Measurements from ENCODE around the gene CERS6. TPM values are rescaled to one million over a fixed set of nuclear protein-coding genes. Genes with fewer than 3 reads are reported as not detected.

The CERS6 gene
- polyA plus RNA-seq, 1 donor (not counting 4 experiments of a cell fraction or from before 2014, with no cell fraction given), result 19.5 TPM

DNA sequence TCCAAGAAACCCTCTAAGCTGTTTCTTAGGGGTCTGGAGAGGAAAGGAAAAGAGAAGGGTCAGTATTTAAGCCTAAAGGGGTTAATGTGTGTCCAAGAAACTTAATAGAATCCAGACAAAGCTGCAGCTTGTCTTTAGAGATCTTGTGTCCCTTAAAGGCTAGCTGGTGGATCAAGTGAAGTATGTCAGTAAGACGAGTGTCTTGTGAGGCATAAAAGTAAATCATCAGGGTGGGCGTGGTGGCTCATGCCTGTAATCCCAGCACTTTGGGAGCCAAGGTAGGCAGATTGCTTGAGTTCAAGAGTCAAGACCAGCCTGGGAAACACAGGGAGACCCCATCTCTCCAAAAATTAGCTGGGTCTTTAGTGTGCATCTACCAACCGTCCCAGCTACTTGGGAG is 47.8 kb downstream of the CERS6 start:
- H2AFZ ChIP-seq (ENCODE audit: control insufficient read depth, low read length), result no peak overlapping the region
- no peaks in the 10 kb centered on the region for H3K36me3 ChIP-seq (ENCODE audit: control insufficient read depth in 2 of 2, extremely low read depth in 1 of 2, insufficient read depth in 2 of 2, low read length in 2 of 2)
- dilution Hi-C loops (cut with MboI; ENCODE audit: extremely low pct_ligation_motif_present, low sequenced_read_pairs), result no loop called here
- H4K20me1 ChIP-seq (ENCODE audit: control insufficient read depth, extremely low read depth, insufficient read depth, low read length), result no peaks in the 10 kb centered on the region
- DNase-seq (ENCODE audit: low read depth, low spot score) (no peak), FAIRE-seq (no peak)
- H3K9me3 ChIP-seq (ENCODE audit: control insufficient read depth, low read depth, low read length), result no peaks in the 10 kb centered on the region
- peaks cover 65% of the 10 kb centered on the region for H3K79me2 ChIP-seq (ENCODE audit: control insufficient read depth, insufficient read depth, low read length)
- H3K9me1 ChIP-seq (ENCODE audit: control insufficient read depth, extremely low read depth, insufficient read depth, low read length), result no peaks in the 10 kb centered on the region
- H3K4me1 ChIP-seq (ENCODE audit: control insufficient read depth, extremely low read depth, insufficient read depth, low read length), result no peaks in the 10 kb centered on the region
- H3K27me3 ChIP-seq (ENCODE audit: control insufficient read depth, extremely low read depth, insufficient read depth, low read length), result no peaks in the 10 kb centered on the region
- no peak overlapping the region for H3K4me2 ChIP-seq (ENCODE audit: control insufficient read depth, extremely low read depth, insufficient read depth, low read depth, low read length)
- H3K9ac ChIP-seq (ENCODE audit: control insufficient read depth, extremely low read depth, insufficient read depth, low read length), result no peak overlapping the region
- no peak overlapping the region for H3K4me3 ChIP-seq (ENCODE audit: control insufficient read depth in 2 of 3, extremely low read depth in 1 of 3, insufficient read depth in 2 of 3, low read depth in 1 of 3, low read length in 3 of 3)
- H3K27ac ChIP-seq (ENCODE audit: control insufficient read depth, insufficient read depth, low read length), result no peak overlapping the region
- no peak for TF ChIP-seq EZH2 (IDR thresholded peaks at IDR 0.05; ENCODE audit: low read length)

DNA sequence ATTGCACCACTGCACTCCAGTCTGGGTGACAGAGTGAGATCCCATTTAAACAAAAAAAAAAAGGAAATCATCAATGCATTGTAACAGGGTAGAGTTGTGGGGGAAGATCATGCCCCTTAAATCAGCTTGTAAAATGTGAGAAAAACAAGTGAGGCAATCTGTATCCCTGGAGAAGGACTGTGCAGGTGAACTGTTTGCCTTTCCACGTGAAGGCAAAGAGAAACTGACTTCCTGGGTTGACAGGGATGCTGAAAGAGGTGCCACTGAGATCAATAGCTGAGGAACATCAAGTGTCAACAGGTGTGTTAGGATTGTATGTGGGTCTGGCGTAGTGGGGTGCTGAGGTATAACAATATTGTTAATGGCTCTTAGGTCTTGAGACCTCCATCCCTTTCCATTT is 48.3 kb downstream of the CERS6 start:
- dilution Hi-C loops (cut with MboI; ENCODE audit: extremely low pct_ligation_motif_present, low sequenced_read_pairs), result no loop called here
- no peak for TF ChIP-seq EZH2 (IDR thresholded peaks at IDR 0.05; ENCODE audit: low read length)
- TF ChIP-seq, protein P1, sequence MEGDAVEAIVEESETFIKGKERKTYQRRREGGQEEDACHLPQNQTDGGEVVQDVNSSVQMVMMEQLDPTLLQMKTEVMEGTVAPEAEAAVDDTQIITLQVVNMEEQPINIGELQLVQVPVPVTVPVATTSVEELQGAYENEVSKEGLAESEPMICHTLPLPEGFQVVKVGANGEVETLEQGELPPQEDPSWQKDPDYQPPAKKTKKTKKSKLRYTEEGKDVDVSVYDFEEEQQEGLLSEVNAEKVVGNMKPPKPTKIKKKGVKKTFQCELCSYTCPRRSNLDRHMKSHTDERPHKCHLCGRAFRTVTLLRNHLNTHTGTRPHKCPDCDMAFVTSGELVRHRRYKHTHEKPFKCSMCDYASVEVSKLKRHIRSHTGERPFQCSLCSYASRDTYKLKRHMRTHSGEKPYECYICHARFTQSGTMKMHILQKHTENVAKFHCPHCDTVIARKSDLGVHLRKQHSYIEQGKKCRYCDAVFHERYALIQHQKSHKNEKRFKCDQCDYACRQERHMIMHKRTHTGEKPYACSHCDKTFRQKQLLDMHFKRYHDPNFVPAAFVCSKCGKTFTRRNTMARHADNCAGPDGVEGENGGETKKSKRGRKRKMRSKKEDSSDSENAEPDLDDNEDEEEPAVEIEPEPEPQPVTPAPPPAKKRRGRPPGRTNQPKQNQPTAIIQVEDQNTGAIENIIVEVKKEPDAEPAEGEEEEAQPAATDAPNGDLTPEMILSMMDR (optimal IDR thresholded peaks at IDR 0.05 in 1 of 3, IDR thresholded peaks at IDR 0.05 in 1 of 3, conservative IDR thresholded peaks at IDR 0.05 in 1 of 3; ENCODE audit: extremely low read depth in 1 of 3, insufficient read depth in 2 of 3, low read length in 3 of 3), result no peak
- peaks cover 64% of the 10 kb centered on the region for H3K79me2 ChIP-seq (ENCODE audit: control insufficient read depth, insufficient read depth, low read length)

GRCh38 chr2:168510125-168510756 is 54.2 kb downstream of the CERS6 start:
- H3K9me1 ChIP-seq (ENCODE audit: control insufficient read depth, extremely low read depth, insufficient read depth, low read length), result no peaks in the 10 kb centered on the region
- H3K4me1 ChIP-seq (ENCODE audit: control insufficient read depth, extremely low read depth, insufficient read depth, low read length), result peaks cover 13% of the 10 kb centered on the region
- FAIRE-seq, result no peak
- H3K27ac ChIP-seq (ENCODE audit: control insufficient read depth, insufficient read depth, low read length), result no peak overlapping the region
- TF ChIP-seq, protein P1 (optimal IDR thresholded peaks at IDR 0.05 in 1 of 3, IDR thresholded peaks at IDR 0.05 in 1 of 3, conservative IDR thresholded peaks at IDR 0.05 in 1 of 3; ENCODE audit: extremely low read depth in 1 of 3, insufficient read depth in 2 of 3, low read length in 3 of 3), result no peak
- no peak for TF ChIP-seq EZH2 (IDR thresholded peaks at IDR 0.05; ENCODE audit: low read length)
- H3K4me2 ChIP-seq (ENCODE audit: control insufficient read depth, extremely low read depth, insufficient read depth, low read depth, low read length), result no peak overlapping the region
- DNase-seq (ENCODE audit: low read depth, low spot score), result no peak
- H3K79me2 ChIP-seq (ENCODE audit: control insufficient read depth, insufficient read depth, low read length), result peaks cover 55% of the 10 kb centered on the region
- dilution Hi-C loops (cut with MboI; ENCODE audit: extremely low pct_ligation_motif_present, low sequenced_read_pairs), result no loop called here
- H3K9ac ChIP-seq (ENCODE audit: control insufficient read depth, extremely low read depth, insufficient read depth, low read length), result no peak overlapping the region
- H3K27me3 ChIP-seq (ENCODE audit: control insufficient read depth, extremely low read depth, insufficient read depth, low read length), result no peaks in the 10 kb centered on the region
- no peaks in the 10 kb centered on the region for H3K9me3 ChIP-seq (ENCODE audit: control insufficient read depth, low read depth, low read length)
- no peaks in the 10 kb centered on the region for H3K36me3 ChIP-seq (ENCODE audit: control insufficient read depth in 2 of 2, extremely low read depth in 1 of 2, insufficient read depth in 2 of 2, low read length in 2 of 2)
- H2AFZ ChIP-seq (ENCODE audit: control insufficient read depth, low read length), result no peak overlapping the region
- no peak overlapping the region for H3K4me3 ChIP-seq (ENCODE audit: control insufficient read depth in 2 of 3, extremely low read depth in 1 of 3, insufficient read depth in 2 of 3, low read depth in 1 of 3, low read length in 3 of 3)
- no peaks in the 10 kb centered on the region for H4K20me1 ChIP-seq (ENCODE audit: control insufficient read depth, extremely low read depth, insufficient read depth, low read length)

More for the DNA sequence above, 48.3 kb downstream of the CERS6 start:
- H3K36me3 ChIP-seq (ENCODE audit: control insufficient read depth in 2 of 2, extremely low read depth in 1 of 2, insufficient read depth in 2 of 2, low read length in 2 of 2), result no peaks in the 10 kb centered on the region
- FAIRE-seq (no peak), DNase-seq (ENCODE audit: low read depth, low spot score) (no peak)
- H3K4me2 ChIP-seq (ENCODE audit: control insufficient read depth, extremely low read depth, insufficient read depth, low read depth, low read length), result no peak overlapping the region
- H3K27ac ChIP-seq (ENCODE audit: control insufficient read depth, insufficient read depth, low read length), result no peak overlapping the region
- H3K4me3 ChIP-seq (ENCODE audit: control insufficient read depth in 2 of 3, extremely low read depth in 1 of 3, insufficient read depth in 2 of 3, low read depth in 1 of 3, low read length in 3 of 3), result no peak overlapping the region
- H4K20me1 ChIP-seq (ENCODE audit: control insufficient read depth, extremely low read depth, insufficient read depth, low read length), result no peaks in the 10 kb centered on the region
- no peaks in the 10 kb centered on the region for H3K9me3 ChIP-seq (ENCODE audit: control insufficient read depth, low read depth, low read length)
- H3K27me3 ChIP-seq (ENCODE audit: control insufficient read depth, extremely low read depth, insufficient read depth, low read length), result no peaks in the 10 kb centered on the region
- no peaks in the 10 kb centered on the region for H3K4me1 ChIP-seq (ENCODE audit: control insufficient read depth, extremely low read depth, insufficient read depth, low read length)
- no peaks in the 10 kb centered on the region for H3K9me1 ChIP-seq (ENCODE audit: control insufficient read depth, extremely low read depth, insufficient read depth, low read length)
- H3K9ac ChIP-seq (ENCODE audit: control insufficient read depth, extremely low read depth, insufficient read depth, low read length), result no peak overlapping the region
- H2AFZ ChIP-seq (ENCODE audit: control insufficient read depth, low read length), result no peak overlapping the region
